ENCODE measurements around the gene PPT1.

The PPT1 gene

DNA sequence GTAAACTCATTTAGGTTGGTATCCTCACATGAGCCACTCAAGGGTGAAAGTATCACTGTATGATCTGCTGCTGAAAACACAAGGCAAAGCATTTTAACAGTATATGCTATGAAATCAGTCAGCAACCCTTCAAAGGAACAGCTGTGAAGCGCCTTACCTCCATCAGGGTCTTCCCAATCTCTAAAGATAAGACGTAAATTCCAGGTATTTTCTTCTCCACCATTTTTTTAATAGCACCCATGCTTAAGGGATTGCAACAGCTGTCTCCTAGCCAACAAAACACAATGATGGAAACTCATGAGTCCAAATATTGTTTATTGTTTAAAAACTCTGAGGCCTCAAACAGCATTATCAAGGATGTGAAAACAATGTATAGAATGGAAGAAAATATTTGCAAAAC, 4.8 kb downstream of the PPT1 start:
- DNase-seq = peak; percentile 7

DNA sequence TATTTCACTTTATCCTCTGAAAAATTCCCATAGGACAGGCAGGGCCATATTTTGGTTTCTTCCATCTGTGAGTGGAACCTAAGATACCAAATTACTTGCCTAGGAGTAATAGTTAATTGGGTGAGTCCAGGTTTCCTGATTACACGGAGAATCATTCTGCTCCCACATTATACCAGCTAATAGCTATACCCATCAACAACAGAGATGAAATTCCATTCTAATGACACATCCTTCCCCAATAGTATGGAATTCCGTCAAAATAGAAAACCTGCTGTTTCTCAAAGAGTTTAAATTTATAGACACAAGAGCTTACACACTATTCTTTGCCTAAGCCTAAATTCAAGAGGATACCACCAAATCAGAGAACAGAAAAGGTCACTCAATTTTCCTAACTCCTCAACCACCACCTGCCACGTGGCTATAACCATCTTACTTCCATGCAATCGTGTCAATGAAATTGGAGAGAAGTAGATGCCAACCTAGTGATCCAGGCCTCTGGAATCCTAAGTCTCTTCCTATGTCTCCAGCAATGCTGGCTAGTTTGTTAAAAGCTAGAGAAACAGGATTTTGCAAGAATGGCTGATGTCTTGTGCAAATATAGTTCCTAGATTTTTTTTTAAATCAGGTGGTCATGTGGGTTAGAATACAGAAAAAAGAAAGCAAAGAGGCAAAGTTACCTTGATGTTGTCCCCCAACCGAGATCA, 6.2 kb downstream of the PPT1 start:
- peak; percentile 66 for DNase-seq

DNA sequence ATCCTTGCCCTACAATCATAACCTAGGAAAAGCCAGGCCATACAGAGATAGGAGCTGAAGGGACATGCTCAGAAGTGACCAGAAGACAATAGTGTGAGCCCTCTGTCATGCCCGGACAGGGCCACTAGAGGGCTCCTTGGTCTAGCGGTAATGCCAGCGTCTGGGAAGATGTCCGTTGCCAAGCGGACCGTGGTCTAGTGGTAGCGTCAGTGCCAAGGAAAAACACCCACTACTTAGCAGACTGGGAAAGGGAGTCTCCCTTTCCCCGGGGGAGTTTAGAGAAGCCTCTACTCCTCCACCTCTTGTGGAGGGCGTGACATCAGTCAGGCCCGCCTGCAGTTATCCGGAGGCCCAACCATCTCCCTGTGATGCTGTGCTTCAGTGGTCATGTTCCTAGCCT, 12.3 kb downstream of the PPT1 start:
- DNase-seq = peak; percentile 78

DNA sequence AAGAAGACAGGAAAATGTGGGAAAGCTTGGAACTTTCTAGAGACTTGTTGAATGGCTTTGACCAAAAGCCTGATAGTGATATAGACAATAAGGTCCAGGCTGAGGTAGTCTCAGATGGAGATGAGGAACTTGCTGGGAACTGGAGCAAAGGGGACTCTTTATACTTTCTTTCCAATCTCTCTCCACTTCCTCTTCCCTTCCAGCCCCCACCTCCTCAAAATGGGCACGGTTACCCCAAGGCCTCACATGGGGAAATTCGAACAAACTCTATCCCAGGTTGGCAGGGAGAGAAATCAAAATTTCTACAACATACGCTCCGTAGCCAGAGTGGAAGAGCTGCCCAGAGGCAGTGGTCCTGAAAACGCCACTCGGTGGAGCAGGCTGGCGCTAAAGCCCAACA, 15.2 kb downstream of the PPT1 start:
- DNase-seq = no peak

DNA sequence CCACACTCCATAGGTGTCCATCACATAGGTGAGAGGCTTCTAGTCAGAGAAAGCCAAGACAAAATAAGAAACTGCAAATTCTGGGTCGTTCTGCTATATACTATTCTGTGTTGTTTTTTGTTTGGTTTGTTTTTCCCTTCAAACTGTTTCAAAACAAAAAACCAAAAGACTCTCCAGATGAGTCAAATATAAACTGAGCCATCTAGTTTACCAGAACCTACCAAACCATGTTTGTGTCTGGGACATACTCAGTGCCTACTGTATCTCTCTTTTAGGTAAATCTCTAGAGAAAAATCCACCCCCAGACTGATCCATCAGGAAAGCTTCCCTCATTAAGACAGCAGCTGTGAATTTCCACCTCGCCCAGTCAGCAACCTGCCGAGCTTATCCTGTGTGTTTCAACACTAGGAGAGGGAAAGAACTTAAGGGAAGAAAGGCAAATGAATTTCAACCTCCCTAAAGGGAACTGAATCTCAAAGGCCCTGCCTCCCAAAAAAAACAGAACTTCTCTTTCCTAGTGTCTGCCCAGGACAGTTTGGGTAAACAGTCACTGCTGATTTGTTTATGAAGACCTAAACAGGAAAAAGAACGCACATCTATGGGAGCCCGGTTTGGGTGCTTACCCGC, 17.2 kb downstream of the PPT1 start:
- no peak for DNase-seq

DNA sequence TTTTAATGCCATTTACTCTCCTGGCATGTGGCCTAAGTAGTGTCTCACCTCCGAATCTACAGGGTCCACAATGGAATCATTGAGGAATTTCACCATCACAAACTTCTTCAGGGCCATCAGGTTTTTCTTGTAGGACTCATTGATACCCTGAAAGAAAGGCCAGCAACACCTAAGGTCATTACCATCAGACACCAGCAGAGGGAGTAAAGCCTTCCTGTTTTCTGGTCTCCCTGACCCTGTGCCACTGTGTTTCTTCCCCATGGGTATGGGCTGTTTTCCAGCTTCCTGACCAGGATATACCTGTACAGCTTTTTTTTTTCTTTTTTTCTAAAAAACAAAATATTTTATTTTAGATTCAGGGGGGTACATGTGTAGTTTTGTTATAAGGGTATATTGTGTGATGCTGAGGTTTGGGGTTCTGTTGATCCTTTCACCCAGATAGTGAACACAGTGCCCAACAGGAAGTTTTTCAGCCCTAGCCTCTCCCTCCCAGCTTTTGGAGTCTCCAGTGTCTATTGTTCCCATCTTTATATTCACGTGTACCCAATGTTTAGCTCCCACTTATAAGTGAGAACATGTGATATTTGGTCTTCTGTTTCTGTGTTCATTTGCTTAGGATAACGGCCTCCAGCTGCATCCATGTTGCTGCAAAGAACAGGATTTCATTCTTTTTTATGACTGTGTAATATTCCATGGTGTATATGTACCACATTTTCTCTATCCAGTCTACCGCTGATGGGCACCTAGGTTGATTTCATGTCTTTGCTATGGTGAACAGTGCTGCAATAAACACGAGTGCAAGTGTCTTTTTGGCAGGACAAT, 18.3 kb downstream of the PPT1 start:
- DNase-seq = no peak

DNA sequence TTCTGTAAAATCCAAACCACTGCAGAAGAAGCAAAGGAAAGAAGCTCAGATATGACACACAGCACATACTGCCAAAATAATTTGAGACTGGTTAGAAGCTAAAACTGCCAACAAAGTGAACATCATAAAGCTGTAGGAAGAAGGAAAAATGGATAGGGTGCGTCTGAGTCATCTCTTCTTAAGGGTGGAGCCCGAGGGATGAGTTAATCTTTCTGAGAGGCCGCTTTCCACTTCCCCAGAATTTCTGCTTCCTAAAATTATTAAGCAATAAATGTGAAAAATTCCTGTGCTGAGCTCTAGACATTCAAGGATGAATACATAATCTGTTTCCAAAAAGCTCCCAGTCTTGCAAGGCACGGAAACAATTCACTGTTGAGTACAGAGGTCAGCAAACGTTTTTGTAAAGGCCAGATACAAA, 20.1 kb downstream of the PPT1 start:
- peak; percentile 79 for DNase-seq

DNA sequence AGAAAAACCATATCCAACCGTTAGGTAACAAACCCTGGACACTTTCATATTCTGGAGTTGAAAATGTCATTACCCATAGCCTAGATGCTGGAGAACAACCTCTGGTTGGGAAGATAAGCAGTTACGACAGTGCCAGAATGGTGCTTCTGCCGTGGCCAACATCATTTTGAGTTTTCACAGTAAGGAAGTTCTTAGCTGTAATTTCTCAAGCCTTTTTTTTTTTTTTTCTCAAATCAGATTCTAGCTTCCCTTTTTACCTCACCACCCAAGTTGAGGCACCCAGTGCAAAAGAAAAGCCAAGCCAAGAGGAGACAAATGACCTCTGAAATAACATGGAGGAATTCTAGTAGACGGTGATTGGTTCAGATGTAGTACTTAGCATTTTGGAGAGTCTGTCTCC, 21.8 kb downstream of the PPT1 start:
- DNase-seq = no peak

DNA sequence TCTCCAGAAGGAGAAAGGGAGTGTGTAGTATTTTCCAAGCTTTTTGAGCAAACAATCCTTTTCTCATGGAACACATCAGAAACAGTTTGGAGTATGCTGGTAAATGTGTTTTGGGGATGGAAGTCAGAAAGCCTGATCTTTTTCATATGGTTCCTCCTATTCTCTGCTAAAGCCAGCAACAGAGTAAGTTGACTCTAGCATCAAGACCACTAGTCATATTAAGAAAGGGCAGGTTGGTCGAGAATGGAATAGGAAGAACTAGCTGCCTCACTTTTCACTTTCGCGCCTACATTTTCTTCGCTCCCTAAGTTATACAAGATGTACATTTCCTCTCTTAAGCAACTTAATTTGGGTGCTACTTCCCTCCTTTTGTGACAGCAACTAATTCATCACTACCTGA, 24.0 kb downstream of the PPT1 start:
- DNase-seq = no peak

DNA sequence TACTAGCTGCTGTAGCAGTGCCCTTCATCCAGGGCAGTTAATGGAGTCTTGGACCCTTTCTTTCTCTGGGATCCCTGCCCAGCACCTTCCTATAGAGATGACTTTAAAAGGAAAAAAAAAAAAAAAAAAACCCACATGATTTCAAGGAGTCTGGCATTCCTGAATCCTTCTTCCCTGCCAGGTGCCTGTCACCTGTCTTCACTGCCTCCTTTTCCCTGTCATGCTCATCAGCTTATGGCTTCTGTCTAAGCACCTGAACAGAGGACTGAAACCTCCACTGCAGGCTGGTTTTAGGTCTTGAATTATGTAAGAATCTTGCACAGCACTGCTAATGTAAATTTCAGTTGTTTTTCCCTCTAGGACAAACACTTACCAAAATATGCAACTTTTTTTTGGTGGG, 24.9 kb downstream of the PPT1 start:
- DNase-seq = no peak

DNA sequence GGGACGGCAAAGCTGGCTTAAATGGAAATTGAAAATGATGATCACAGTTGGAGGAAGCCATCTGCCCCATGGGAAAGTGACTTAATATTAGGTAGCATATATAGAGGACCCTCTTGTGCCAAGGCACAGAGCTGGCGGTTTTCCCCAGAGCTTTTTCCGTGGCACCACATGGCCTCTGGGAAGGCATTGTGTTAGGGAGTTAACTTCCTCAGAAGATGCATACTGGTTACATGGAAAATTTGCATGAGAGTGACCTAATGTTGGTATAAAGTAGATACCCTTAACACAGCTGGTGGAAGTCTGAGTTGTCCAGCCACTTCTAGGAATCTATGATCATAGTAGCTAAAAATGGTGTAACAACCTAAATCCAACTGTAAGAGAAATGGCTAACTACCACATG, 29.2 kb downstream of the PPT1 start:
- no peak for DNase-seq

DNA sequence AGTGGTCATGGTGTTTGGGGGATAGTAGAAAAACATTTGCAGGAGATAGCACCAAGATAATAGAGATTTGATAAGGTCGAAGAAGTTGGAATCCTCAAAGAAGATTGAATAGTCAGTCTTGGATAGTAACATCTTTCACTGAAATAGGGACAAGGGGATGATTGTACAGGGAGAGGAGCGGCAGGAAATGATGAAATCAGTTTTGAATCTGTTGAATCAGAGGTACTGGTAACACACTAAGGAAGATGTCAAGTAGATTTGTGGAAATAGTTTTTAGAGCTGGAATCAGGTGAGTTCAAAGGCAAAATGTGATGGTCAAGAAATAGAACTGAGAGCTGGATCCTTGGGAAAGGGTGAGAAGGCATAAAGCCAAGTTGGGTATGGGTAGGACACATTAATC, 30.0 kb downstream of the PPT1 start:
- DNase-seq = peak; percentile 44

DNA sequence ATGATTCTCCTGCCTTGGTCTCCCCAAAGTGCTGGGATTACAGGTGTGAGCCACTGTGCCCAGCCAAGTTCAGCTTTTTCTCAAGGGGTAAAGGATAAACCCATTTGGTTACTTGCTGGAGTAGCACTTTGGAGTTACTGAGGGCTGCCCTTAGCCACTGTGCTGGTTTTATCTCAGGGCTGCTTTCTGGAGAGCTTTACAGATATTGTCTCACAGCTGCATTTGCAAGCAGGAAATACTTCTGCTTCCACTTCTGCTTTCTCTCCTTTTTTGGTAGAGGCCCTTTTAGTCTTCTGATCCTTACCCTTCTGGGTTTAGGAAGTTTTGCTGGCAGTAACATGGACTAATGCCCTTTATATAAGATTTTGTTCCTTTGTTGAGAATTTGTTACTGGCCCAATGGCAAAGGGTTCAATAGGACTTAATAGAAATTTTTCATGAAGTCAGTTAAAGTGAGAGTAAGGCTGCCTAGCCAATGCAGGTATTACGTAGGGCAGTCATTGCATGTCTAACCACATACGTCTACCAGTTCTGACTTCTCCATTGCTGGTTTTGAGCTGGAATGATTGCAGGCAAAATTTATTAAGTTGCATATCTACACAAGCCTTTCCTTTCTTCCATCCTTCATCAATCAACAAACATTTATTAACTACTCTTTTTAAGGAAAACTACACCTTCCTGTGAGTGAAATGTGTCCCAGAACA, 32.1 kb downstream of the PPT1 start:
- DNase-seq = no peak

DNA sequence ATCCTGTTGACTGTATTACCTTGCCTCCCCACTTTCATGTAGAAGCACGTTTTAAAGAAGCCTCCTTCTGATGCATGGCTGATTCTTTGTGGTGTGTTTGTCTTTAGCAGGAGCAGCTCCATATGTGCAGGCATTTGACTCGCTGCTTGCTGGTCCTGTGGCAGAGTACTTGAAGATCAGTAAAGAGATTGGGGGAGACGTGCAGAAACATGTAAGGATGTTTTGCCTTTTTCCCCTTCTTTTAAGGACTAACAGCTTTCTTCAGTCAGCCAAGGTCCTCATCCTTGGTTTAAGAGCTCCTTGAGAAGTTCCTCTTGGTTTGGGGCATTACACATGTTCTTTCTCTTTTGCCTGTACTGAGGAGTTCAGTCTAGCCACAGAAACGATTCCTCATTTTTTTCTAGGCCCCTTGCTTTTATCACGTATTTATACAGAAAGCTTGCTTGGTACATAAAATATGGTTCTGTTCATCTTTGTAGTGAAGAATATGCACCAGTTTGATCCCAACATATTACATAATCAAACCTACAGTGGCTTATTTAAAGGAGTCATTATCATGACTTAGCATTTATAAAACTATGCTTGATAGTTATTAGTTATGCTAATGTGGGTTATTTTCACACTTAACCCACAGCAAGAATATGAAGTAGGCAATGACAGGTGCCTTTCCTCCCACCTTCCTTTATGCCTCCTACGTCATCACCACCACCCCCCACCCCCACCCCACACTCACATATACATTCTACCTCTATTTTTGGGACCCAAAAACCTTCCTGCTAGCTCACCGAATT, 36.9 kb downstream of the PPT1 start:
- no peak for DNase-seq

DNA sequence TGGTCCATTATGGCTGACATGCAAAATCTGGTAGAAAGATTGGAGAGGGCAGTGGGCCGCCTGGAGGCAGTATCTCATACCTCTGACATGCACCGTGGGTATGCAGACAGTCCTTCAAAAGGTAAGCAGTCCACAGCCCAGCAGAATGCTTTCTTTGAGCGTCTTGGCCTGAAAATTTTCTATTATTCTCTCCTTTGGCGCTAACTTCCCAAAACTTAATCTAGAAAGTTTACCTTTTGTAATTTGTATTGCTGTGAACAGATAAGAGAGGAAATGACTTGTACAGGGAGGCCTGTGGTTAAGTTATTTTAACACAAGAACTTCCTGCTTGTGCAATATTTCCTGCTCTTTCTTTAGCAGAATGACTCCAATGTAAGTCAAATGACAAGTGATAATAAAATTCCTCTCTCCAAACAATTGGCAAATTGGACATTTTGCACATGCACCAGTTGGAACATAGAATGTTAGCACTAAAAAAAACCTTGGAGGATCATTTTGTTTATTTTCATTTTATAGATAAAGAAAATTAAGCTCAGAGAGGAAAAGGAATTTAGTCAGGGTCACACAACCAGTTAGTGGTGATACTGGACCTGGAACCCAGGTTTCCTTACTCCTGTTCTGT, 37.6 kb downstream of the PPT1 start:
- peak; percentile 69 for DNase-seq

DNA sequence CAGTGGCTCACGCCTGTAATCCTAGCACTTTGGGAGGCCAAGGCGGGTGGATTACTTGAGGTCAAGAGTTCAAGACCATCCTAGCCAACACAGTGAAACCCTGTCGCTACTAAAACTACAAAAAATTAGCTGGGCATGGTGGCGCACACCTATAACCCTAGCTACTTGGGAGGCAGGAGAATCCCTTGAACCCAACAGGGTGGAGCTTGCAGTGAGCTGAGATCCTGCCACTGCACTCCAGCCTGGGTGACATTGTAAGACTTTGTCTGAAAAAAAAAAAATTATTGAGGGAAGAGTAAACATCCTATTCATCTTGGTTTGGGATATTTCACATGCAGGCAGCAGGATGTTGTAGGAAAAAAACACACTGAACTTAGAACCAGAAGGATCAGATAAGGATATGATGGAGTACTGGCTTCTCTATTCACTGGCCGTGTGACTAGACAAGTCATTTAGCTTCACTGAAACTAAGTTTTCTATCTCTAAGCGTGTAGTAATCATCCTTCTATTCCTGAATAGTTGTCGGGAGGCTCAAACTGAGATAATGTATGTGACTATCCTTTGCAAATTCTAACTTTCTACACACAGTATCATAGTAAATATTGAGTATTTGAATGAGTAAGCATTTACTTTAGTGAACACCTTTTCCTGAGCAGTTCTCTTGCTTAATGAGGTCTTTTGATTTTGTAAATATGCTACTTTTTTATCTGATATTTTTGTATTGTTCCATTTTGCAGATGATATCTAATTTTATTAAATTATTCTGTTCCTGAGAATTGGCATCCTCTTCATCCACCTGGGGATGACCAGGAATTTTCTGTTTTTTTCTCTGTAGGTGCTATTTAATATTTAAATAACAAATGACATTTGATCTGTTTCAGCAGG, 38.4 kb downstream of the PPT1 start:
- DNase-seq = no peak

DNA sequence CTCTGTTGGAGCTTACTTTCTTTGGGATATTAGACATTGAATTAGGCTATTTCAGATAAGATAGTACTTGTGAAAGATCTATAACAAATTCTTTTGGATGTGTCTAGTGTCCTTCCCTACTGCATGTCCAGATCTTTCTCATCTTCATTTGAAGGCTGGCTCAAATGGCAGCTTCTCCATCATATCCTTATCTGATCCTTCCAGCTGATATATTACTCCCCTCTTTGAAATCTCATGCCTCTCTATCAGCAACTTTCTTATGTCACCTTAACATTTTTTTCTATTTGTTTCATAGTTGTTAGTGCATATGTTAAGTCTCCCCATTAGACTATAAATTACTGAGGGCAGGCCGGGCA, 39.0 kb downstream of the PPT1 start:
- no peak for DNase-seq

DNA sequence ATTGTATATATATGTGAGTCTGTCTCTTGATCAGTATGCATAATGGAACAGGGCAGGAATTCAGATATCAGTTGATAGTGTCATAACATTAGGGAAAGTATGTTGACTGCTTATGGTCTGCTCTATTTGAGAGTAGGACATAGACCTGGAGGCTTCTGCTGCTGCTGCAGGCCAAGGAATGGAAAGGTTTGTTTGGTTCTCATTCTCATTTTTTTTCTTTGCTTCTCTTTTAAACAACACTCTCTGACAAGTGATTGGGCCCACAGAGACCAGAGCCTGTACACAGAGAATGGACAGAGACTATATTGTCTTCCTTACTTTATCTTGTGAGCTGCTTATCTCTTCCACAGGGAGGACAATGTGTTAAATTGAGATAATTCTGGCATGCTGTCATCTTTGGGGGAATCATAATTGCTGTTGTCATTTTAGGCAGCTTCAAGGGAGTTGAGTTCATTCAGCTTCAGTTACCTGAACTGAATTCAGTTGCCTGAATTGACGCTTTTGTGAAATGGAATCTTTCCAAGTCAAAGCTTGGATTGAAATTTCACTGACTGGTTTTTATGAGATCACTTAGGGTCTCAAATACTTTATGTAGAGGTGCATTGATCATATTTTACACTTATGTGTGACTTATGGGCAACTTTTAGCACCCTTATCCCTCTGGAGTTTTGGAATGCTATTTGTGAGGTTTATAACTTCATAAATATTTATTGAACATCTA, 39.6 kb downstream of the PPT1 start:
- DNase-seq = no peak

DNA sequence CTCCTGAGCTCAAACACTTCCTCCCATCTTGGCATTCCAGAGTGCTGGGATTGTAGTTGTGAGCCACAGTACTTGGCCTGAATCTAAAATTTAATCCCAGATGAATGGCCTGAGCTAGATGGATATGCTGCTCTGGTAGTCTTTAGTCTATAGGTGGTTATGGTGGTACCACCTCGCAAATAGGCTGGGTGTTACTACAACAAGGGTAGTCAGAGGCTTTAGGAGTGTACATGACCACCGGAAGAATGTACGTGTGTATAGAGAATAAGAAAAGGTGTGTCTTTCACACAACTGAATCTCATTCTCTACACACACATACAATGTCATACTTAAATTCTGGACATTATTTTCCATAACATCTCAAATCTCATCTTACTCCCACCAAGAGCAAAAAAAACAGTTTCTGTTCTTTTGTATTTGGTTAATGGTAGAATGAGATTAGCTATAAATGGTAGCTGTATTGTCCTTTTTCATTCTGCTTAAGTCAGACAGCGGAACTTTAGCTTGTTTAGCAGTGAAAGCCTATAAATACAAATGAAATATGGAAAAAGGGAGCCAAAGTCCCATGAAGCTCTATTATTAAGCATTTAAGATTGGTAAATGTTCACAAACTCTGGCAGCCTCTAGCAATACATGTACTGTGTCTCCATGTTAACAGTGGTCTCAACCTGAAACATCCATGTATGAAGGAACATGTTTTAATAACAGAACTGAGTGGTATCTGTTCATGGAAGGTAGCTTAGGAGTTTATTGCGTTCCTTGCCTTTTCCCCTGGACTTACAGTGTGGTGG, 40.3 kb downstream of the PPT1 start:
- DNase-seq = no peak
